Right kidney (tissue), 1 donor: ENCODE measurements around the gene TIGD1.
"Not testable (repeated sequence)": the region's sequence is repeated elsewhere in the genome, so short reads cannot be mapped to it uniquely, and the experiment has no call there.

Source experiments
- DNase-seq: peaks from one replicate; pipeline ENCODE4 v3.0.0-alpha.2; 2016

The TIGD1 gene

GRCh38 chr2:232539298-232540231 lies 10.8 kb downstream of the TIGD1 start, which contains the start of gene CHRNG:
Gene CHRNG, plus strand, starts transcription at chr2:232539692. Its CDS starts 56 bp downstream, at chr2:232539748.
- DNase-seq = no peak

- DNase-seq = no peak
Measured at GRCh38 chr2:232538671-232539070, 11.7 kb downstream of the TIGD1 start.

- DNase-seq = no peak
Measured at GRCh38 chr2:232537499-232537898, 12.9 kb downstream of the TIGD1 start.

DNA sequence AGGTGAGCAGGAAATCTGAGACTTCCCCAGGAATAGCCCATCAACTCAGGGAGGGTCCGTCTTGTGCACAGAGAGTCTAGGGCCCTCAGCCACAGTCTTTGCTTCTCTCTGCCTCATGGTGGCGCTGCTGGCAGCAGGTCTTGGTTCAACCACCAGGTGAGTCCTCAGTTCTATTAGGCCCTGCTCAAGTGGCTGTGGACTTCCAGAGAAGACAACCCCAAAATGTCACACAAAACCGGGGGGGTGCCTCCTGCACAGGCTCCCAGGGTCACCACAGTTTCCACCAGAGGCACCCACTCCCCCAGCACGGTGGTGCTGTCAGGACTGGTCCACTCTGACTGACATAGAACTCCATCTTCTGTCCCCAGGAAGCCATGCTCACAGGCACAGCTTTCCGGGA lies 13.3 kb downstream of the TIGD1 start:
- no peak for DNase-seq

DNA sequence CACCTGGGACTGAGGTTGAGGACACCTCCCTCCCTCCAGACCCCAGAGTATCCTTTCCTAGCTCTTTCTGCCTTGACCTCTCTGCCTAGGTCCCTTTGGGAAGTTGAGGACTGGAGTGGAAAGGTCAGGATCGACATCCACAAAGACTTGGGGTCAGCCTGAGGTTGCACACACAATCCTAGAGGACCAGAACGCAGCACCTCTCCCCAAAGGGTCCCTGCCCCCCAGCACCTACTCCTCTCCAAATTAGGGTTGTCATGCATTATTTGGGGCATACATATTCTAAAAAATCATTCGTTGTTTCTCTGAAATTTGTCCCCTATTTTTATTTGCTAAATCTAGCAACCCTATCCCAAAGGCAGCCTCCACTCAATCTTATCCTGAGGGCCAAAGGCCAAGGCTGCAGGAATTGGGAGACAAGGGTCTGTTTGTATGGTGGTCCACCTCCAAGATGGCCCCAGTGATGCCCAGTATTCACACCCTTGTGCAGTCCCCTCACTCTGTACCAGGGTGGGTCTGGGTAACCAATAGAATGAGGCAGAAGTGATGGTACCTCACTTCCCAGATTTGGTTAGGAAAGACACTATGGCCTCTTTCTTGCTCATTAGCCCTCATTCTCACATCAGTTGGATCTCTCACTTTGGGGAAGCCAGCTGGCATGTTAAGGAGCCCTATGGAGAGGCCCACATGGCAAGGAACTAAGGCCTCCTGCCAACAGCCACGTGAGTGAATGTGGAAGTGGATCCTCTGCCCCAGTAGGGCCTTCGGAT lies 14.4 kb downstream of the TIGD1 start:
- DNase-seq = no peak

- no peak for DNase-seq
Measured at GRCh38 chr2:232534940-232535651, 15.3 kb downstream of the TIGD1 start.

DNA sequence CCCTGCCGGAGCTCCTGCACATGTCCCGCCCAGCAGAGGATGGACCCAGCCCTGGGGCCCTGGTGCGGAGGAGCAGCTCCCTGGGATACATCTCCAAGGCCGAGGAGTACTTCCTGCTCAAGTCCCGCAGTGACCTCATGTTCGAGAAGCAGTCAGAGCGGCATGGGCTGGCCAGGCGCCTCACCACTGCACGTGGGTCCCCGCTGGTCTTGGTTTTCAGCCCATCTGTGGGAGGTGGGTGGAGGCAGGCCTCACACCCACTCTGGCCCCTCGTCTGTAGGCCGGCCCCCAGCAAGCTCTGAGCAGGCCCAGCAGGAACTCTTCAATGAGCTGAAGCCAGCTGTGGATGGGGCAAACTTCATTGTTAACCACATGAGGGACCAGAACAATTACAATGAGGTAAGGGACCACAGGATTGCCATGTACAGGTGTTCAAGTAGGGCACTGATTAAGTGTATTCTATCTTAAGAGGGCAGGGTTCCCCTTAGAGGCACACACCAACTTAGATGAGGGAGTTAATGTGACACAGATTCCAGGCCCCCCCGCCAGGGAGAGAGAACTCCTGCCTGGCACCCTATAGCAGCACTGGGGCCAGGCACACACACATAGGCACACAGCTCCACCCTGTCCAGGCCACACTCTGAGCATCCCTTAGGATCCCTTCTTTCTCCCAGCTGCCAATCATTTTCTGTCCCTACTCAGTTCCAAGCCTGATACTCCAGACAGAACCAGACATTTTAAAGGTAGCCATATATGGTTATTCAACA lies 16.2 kb downstream of the TIGD1 start:
- DNase-seq = no peak

GRCh38 chr2:232532821-232533220 lies 17.5 kb downstream of the TIGD1 start:
- not testable (repeated sequence) for DNase-seq

- no peak for DNase-seq
Measured at GRCh38 chr2:232532419-232532818, 17.9 kb downstream of the TIGD1 start.

- DNase-seq = no peak
Measured at GRCh38 chr2:232530626-232531260, 19.6 kb downstream of the TIGD1 start.

- no peak for DNase-seq
Measured at GRCh38 chr2:232529806-232530547, 20.4 kb downstream of the TIGD1 start.

GRCh38 chr2:232528746-232529460 lies 21.5 kb downstream of the TIGD1 start:
- no peak for DNase-seq

DNA sequence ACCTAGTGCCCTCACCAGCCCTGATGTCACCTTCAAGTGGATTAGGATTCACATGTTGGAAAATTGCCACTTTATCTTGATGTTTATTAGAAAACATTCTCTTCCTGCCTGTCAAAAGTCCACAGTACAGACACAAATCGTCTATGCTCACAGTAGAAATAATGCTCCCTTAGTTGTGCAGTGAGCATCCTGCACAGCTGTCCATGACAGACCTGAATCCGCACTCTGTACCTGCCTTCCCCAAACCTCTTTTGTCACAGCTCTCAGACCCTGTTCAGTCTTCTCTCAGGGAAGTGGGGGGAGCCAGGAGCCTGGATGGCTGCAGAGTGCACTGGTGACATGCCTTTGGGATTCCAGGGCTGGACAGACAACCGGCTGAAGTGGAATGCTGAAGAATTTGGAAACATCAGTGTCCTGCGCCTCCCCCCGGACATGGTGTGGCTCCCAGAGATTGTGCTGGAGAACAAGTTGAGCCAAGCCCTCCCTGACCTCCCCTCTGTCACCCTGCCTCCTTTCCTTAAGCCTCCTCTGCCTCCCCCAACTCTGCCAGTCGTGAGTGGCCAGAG lies 22.4 kb downstream of the TIGD1 start:
- DNase-seq = no peak

DNA sequence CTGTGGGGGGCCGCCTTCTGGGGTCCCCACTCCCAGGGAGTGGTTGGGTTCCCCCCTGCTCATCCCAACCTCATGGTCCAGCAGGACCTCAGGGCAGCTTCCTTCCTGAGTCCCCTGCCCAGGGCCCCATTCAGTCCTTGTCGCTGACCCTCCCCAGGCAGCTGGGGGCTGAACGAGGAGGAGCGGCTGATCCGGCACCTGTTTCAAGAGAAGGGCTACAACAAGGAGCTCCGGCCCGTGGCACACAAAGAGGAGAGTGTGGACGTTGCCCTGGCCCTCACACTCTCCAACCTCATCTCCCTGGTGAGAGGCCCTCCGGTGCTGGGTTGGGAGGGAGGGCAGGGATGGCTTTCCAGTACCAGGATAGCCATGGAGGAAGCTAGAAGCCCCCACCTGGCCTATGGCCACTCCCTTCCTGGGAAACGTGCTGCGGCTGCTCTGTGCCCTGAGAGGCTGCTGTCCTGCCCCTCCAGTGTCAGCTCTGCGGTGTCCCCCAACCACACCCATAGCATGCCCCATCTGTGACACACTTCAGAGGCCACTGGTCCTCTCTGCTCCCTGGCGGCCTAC lies 23.9 kb downstream of the TIGD1 start:
- peak; percentile 46 for DNase-seq

DNA sequence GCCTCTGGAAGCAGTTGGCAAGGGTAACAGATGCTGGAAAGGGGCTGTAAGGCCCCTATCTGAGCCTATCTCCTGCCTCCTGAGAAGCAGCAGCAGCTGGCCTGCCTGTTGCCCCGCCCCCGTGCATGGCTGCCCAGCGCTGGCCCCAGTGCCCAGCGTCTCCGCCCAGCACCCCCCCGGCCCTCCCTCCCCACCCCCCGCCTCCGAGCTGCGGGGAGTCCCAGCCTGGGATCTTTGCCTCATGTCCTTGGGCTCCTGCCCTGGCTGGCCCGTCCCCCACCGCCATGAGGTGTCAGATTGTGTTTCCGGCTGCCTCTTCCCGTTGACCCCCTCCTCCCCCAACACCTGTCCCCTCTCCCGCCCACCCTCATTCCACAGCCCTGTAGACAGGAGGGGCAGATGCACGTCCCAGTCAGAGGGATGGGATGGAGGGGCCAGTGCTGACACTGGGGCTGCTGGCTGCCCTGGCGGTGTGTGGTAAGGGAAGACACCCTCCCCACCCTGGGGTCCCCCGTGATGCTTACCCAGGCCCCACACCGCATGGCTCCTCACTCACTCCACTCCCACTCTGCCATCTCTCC lies 24.5 kb downstream of the TIGD1 start, which contains the start of gene CHRND:
Gene CHRND, plus strand, starts transcription at position 370 of the 581 bp plus-strand sequence. Its CDS starts 56 bp downstream, at position 426.
- DNase-seq = no peak

- no peak for DNase-seq
Measured at GRCh38 chr2:232525199-232525598, 25.2 kb downstream of the TIGD1 start.

GRCh38 chr2:232524771-232525170 lies 25.6 kb downstream of the TIGD1 start:
- DNase-seq = no peak
